H9 (cell line): ENCODE measurements around the gene CCDC85B. TPM values are rescaled to one million over a fixed set of nuclear protein-coding genes. Genes with fewer than 3 reads are reported as not detected.
A peak's percentile ranks its signal among the peaks of the same experiment; 100 is the strongest.

ENCODE experiments used
- DNase-seq: peaks from one replicate; pipeline ENCODE4 v3.0.0-alpha.2; 2017
- H2AFZ ChIP-seq: one replicate; pipeline ENCODE4 v1.6.1; 2013; ENCODE audit warnings: mild to moderate bottlenecking, low read length, control low read depth, moderate library complexity
- H2AK5ac ChIP-seq: 2 replicates; pipeline ENCODE4 v1.6.1; 2013; ENCODE audit warnings: low read length, control low read depth, mixed read lengths; ENCODE audit not compliant: insufficient read length
- H2BK120ac ChIP-seq: one replicate; pipeline ENCODE4 v1.6.1; 2013; ENCODE audit warnings: low read depth, mild to moderate bottlenecking, low read length, control low read depth, inconsistent platforms; ENCODE audit not compliant: poor library complexity, severe bottlenecking
- H2BK12ac ChIP-seq: 2 replicates; pipeline ENCODE4 v1.6.1; 2013; ENCODE audit warnings: low read length, control low read depth, mixed read lengths, low read depth; ENCODE audit not compliant: insufficient read length
- H2BK15ac ChIP-seq: 2 replicates; pipeline ENCODE4 v1.6.1; 2013; ENCODE audit warnings: low read depth, low read length, control low read depth
- H2BK20ac ChIP-seq: one replicate; pipeline ENCODE4 v1.6.1; 2013; ENCODE audit warnings: low read depth, mild to moderate bottlenecking, low read length, control low read depth, inconsistent platforms; ENCODE audit not compliant: poor library complexity, severe bottlenecking
- H2BK5ac ChIP-seq: 2 replicates; pipeline ENCODE4 v1.6.1; 2013; ENCODE audit warnings: low read length, control low read depth, mixed read lengths; ENCODE audit not compliant: insufficient read length
- H3K14ac ChIP-seq: 2 replicates; pipeline ENCODE4 v1.6.1; 2013; ENCODE audit warnings: low read length, control low read depth; ENCODE audit not compliant: insufficient read depth
- H3K18ac ChIP-seq: 2 replicates; pipeline ENCODE4 v1.6.1; 2013; ENCODE audit warnings: low read depth, mild to moderate bottlenecking, mixed read lengths, low read length, control low read depth; ENCODE audit not compliant: insufficient read length
- H3K23ac ChIP-seq: 2 replicates; pipeline ENCODE4 v1.6.1; 2013; ENCODE audit warnings: low read length, control low read depth, mixed read lengths, low read depth; ENCODE audit not compliant: insufficient read length
- H3K23me2 ChIP-seq: 2 replicates; pipeline ENCODE4 v1.6.1; 2013; ENCODE audit warnings: low read depth, mild to moderate bottlenecking, mixed read lengths, low read length, control low read depth; ENCODE audit not compliant: insufficient read length, poor library complexity, severe bottlenecking
- H3K27ac ChIP-seq: 2 replicates; pipeline ENCODE4 v1.5.1; 2013; ENCODE audit warnings: low read length, control low read depth, mixed read lengths, low read depth; ENCODE audit not compliant: insufficient read length
- H3K27me3 ChIP-seq: 2 replicates; pipeline ENCODE4 v1.6.1; 2013; ENCODE audit warnings: low read length, control low read depth, inconsistent platforms; ENCODE audit not compliant: insufficient read depth
- H3K4ac ChIP-seq: 2 replicates; pipeline ENCODE4 v1.6.1; 2013; ENCODE audit warnings: low read depth, mild to moderate bottlenecking, control low read depth, inconsistent platforms, low read length, moderate library complexity
- H3K4me1 ChIP-seq: 2 replicates; pipeline ENCODE4 v1.6.1; 2013; ENCODE audit warnings: low read length, control low read depth, inconsistent platforms; ENCODE audit not compliant: insufficient read depth
- H3K4me2 ChIP-seq: 2 replicates; pipeline ENCODE4 v1.6.1; 2013; ENCODE audit warnings: low read length, control low read depth, mixed read lengths; ENCODE audit not compliant: insufficient read length, insufficient read depth
- H3K56ac ChIP-seq: 2 replicates; pipeline ENCODE4 v1.6.1; 2013; ENCODE audit warnings: low read depth, mild to moderate bottlenecking, mixed read lengths, low read length, control low read depth; ENCODE audit not compliant: insufficient read length
- H3K79me1 ChIP-seq: 2 replicates; pipeline ENCODE4 v1.6.1; 2013; ENCODE audit warnings: low read depth, mild to moderate bottlenecking, moderate library complexity, low read length, control low read depth, inconsistent platforms; ENCODE audit not compliant: insufficient read depth, poor library complexity, severe bottlenecking
- H3K79me2 ChIP-seq: 2 replicates; pipeline ENCODE4 v1.6.1; 2013; ENCODE audit warnings: low read length, control low read depth, inconsistent platforms; ENCODE audit not compliant: insufficient read depth
- H3K9ac ChIP-seq: 2 replicates; pipeline ENCODE4 v1.6.1; 2013; ENCODE audit warnings: low read length, control low read depth, mixed read lengths; ENCODE audit not compliant: insufficient read length; ENCODE audit errors: extremely low read depth
- H3K9me3 ChIP-seq: one replicate; pipeline ENCODE4 v1.6.1; 2013; ENCODE audit warnings: low read depth, low read length, inconsistent platforms; ENCODE audit not compliant: control insufficient read depth
- H3T11ph ChIP-seq: one replicate; pipeline ENCODE4 v1.6.1; 2013; ENCODE audit warnings: mild to moderate bottlenecking, low read length, control low read depth, inconsistent platforms
- H4K20me1 ChIP-seq: one replicate; pipeline ENCODE4 v1.6.1; 2013; ENCODE audit not compliant: control insufficient read depth, insufficient read length, insufficient read depth
- H4K5ac ChIP-seq: 2 replicates; pipeline ENCODE4 v1.6.1; 2013; ENCODE audit warnings: low read depth, mild to moderate bottlenecking, mixed read lengths, low read length, control low read depth; ENCODE audit not compliant: insufficient read length
- H4K8ac ChIP-seq: replicated peaks from 2 replicates; pipeline ENCODE4 v1.6.1; 2013; ENCODE audit warnings: low read length, control low read depth, mixed read lengths, low read depth; ENCODE audit not compliant: insufficient read length
- H4K91ac ChIP-seq: 2 replicates; pipeline ENCODE4 v1.6.1; 2013; ENCODE audit warnings: low read depth, mild to moderate bottlenecking, moderate library complexity, mixed read lengths, low read length, control low read depth; ENCODE audit not compliant: insufficient read length
- H3K27ac Mint-ChIP-seq, 3 experiments: 2 replicates in 2 of 3; 3 replicates in 1 of 3; pipeline ENCODE4 v1.8.0; 2020 to 2021; ENCODE audit warnings: mixed read lengths in 3 of 3, mild to moderate bottlenecking in 1 of 3, moderate library complexity in 1 of 3
- H3K27me3 Mint-ChIP-seq: 2 replicates; pipeline ENCODE4 v1.8.0; 2021; ENCODE audit warnings: low read depth, mild to moderate bottlenecking, moderate library complexity, mixed read lengths
- H3K36me3 Mint-ChIP-seq, 3 experiments: 2 replicates in 2 of 3; 3 replicates in 1 of 3; pipeline ENCODE4 v1.8.0; 2020 to 2021; ENCODE audit warnings: low read depth in 3 of 3, mixed read lengths in 3 of 3; ENCODE audit not compliant: insufficient read depth in 1 of 3
- H3K4me1 Mint-ChIP-seq, 2 experiments: 2 replicates each; pipeline ENCODE4 v1.8.0; 2020; ENCODE audit warnings: mixed read lengths in 2 of 2
- H3K4me3 Mint-ChIP-seq, 2 experiments: 2 replicates in 1 of 2; 3 replicates in 1 of 2; pipeline ENCODE4 v1.8.0; 2020 to 2021; ENCODE audit warnings: mild to moderate bottlenecking in 2 of 2, mixed read lengths in 2 of 2, moderate library complexity in 1 of 2
- H3K9me3 Mint-ChIP-seq, 2 experiments: 2 replicates in 1 of 2; 3 replicates in 1 of 2; pipeline ENCODE4 v1.8.0; 2020; ENCODE audit warnings: mild to moderate bottlenecking in 2 of 2, mixed read lengths in 2 of 2, moderate library complexity in 1 of 2
- WGBS: extraction: QIAGEN DNeasy Blood & Tissue Kit; methylation state at CpG from one replicate; pipeline ENCODE4 v1.1.7; 2013; ENCODE audit warnings: missing lambda C conversion rate, low lambda C conversion rate, mixed read lengths; ENCODE audit not compliant: insufficient read length; ENCODE audit errors: extremely low coverage; 5-methylcytosine and 5-hydroxymethylcytosine counted together
- total RNA-seq: library from RNA; stranded (reverse); gene quantifications from 2 replicates; pipeline ENCODE4 v1.2.1, GENCODE V29; 2021
- TF ChIP-seq, protein P1 (sequence below): fragments of 200-600 bp; sonication (generic); conservative IDR thresholded peaks from 3 replicates; pipeline ENCODE4 v1.8.0; 2021; ENCODE audit warnings: antibody characterized with exemption, mild to moderate bottlenecking

CCDC85B gene
- total RNA-seq, 1 experiment from 2014 or later: 23.3 TPM

DNA sequence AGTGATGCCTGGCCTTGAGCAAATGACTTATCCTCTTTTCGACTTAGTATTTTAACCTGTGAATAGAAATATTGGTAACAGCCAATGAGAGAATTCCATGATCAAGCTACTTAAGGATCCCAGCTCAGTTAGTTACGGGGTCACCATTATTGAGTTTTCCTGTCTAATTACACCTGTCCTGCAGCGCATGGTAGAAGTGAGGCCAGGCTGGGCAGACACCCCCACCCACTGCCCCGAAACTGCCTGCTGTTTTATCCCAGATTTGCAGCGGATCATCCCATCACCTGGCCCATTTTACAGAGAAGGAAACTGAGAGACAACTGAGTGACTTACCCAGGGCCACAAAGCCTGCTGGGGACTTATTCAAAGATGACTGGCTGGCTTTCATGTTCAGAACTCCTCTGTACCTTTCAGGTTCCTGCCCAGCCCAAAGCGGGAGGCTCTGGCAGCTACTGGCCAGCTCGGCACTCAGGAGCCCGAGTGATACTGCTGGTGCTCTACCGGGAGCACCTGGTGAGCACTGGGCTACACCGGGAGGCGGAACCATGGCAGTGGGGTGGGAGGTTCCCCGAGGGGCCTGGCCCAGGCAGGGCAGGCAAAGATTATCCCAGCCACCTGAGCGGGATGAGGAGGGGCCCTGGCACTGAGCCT, 28.8 kb upstream of the CCDC85B start:
- Mint-ChIP-seq H3K36me3 (peaks cover 26 to 41% (median 40%) of the 10 kb centered on the region in 3 experiments), H3K4me3 (peak overlapping the region; percentile 78 to 93), H3K4me1 (peaks cover 20% of the 10 kb centered on the region in 2 experiments), H3K27ac (no peak overlapping the region), H3K27me3 (no peaks in the 10 kb centered on the region), H3K9me3 (peaks cover 0 to 3% of the 10 kb centered on the region in 2 experiments; a peak in 1 of 5 replicates)
- H3K4me1 ChIP-seq: no peaks in the 10 kb centered on the region
- WGBS: no CpG with 5 or more reads among the region's 13 CpGs
- H2BK12ac ChIP-seq: no peak overlapping the region
- H3K18ac ChIP-seq: no peak overlapping the region
- H3K4me2 ChIP-seq: peak overlapping the region; percentile 92
- peaks cover 3% of the 10 kb centered on the region; the same call in 1 of the 2 replicates for H3K79me2 ChIP-seq
- no peak overlapping the region for H4K5ac ChIP-seq
- no peak overlapping the region for H2BK5ac ChIP-seq
- H3T11ph ChIP-seq: no peak overlapping the region
- H3K23me2 ChIP-seq: peaks cover 22% of the 10 kb centered on the region
- H3K14ac ChIP-seq: no peak overlapping the region
- no peak overlapping the region for H3K4ac ChIP-seq
- no peaks in the 10 kb centered on the region for H3K79me1 ChIP-seq
- no peak overlapping the region for H4K8ac ChIP-seq
- no peak overlapping the region for H3K27ac ChIP-seq
- no peak overlapping the region for H2AFZ ChIP-seq
- no peak overlapping the region for H2AK5ac ChIP-seq
- no peak overlapping the region for H3K56ac ChIP-seq
- no peak overlapping the region for H2BK20ac ChIP-seq
- no peak overlapping the region for H4K91ac ChIP-seq
- no peaks in the 10 kb centered on the region for H3K27me3 ChIP-seq
- TF ChIP-seq, protein P1, sequence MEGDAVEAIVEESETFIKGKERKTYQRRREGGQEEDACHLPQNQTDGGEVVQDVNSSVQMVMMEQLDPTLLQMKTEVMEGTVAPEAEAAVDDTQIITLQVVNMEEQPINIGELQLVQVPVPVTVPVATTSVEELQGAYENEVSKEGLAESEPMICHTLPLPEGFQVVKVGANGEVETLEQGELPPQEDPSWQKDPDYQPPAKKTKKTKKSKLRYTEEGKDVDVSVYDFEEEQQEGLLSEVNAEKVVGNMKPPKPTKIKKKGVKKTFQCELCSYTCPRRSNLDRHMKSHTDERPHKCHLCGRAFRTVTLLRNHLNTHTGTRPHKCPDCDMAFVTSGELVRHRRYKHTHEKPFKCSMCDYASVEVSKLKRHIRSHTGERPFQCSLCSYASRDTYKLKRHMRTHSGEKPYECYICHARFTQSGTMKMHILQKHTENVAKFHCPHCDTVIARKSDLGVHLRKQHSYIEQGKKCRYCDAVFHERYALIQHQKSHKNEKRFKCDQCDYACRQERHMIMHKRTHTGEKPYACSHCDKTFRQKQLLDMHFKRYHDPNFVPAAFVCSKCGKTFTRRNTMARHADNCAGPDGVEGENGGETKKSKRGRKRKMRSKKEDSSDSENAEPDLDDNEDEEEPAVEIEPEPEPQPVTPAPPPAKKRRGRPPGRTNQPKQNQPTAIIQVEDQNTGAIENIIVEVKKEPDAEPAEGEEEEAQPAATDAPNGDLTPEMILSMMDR: no peak
- no peak overlapping the region for H3K23ac ChIP-seq
- no peak overlapping the region for H2BK120ac ChIP-seq
- peak; percentile 23 for DNase-seq
- H4K20me1 ChIP-seq: peaks cover 2% of the 10 kb centered on the region
- H3K9ac ChIP-seq: peak overlapping the region; percentile 85
- no peaks in the 10 kb centered on the region for H3K9me3 ChIP-seq
- H2BK15ac ChIP-seq: no peak overlapping the region
